HK-2 (cell line): Measurements from ENCODE around the gene CDK6.

Experiments
- DNase-seq: peaks from one replicate; pipeline ENCODE4 v3.0.0-alpha.2; 2018; ENCODE audit not compliant: unreplicated experiment

CDK6 gene

DNA sequence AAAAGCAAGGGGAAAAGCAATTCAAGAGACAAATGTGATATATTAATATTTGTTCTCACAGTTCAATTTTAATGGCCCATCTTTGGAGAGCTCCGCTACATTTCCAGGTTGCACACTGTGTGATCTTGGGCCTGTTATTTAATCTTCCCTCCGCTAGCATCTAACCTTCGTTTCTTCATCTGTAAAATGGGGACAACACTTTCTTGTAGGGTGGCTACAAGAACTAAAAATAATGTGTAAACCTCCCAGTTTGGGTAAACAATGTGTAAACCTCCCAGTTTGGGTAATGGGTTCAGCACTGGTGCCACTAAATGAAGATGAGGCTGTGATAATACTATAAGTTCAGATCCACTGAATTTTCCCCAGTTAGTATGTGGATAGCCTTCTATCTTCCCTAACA is 99.5 kb downstream of the CDK6 start:
- no peak for DNase-seq

DNA sequence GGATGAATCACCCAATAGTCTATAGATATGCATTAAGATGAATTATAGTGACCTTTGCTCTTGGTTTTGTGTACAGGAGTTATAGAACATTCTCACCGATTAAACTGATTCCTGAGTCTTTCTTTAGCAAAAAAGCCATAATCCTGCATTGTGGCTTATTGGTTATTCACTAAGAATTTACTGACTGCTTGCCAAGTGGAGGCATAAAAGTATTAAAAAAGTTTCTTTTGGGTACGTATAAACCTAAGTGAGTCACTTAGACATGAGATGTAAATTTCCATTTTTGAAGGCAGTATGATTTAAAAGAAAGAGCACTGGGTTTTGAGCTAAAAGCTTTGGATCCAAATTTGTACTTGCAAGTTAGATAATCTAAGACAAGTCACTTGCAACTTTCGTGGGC is 100.7 kb downstream of the CDK6 start:
- no peak for DNase-seq

DNA sequence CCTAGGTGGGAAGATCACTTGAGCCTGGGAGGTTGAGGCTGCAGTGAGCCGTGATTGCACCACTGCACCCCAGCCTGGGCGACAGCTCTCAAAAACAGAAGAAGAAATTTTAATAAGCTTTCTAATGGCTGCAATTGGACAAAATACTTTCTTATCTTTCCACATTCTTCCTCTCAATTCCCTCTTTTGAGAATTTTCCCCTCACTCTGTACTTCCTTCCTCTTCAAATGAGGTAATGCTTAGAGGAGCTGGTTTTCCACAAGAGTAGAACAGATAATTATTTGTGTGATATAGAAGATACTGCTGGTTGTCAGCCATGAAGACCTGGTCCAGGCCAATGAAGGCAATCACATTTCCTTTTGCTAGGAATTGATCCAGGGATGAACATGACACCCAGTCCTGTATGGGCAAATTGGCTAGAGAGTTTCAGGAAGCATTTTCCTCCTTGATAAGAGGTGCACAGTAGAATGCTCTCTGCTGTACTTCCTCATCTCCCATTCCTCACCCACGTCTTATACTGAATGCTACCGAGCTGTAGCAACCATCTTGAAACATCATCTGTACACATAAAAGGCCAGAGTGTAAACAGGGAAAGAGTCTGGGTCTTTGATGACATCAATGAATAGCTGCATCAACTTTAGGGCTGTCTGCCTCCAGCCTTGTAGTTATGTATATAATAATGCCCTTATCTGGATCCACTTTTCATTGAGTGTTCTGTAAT is 103.9 kb downstream of the CDK6 start:
- DNase-seq, result no peak

- no peak for DNase-seq
Observed at GRCh38 chr7:92731335-92732063, 104.9 kb downstream of the CDK6 start.

DNA sequence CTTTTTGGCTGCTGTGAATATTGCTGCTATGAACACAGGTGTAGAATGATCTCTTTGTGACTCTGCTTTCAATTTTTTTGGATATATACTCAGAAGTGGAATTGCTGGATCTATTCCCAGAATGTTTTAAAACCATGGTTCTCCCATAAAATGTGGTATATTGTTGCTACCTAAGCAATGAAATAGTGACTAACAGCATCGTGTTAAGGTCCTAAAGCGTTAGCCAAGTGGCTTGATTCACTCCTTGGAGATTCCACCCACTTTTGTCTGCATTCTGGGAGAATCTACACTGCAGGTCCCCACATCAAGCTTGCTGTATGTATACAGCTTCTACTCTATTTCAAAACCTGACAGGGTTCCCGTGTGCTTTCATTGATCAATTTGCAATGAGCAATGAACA is 105.6 kb downstream of the CDK6 start:
- no peak for DNase-seq

GRCh38 chr7:92729751-92730150 is 106.6 kb downstream of the CDK6 start:
- DNase-seq, result no peak

GRCh38 chr7:92729172-92729571 is 107.2 kb downstream of the CDK6 start:
- no peak for DNase-seq

DNA sequence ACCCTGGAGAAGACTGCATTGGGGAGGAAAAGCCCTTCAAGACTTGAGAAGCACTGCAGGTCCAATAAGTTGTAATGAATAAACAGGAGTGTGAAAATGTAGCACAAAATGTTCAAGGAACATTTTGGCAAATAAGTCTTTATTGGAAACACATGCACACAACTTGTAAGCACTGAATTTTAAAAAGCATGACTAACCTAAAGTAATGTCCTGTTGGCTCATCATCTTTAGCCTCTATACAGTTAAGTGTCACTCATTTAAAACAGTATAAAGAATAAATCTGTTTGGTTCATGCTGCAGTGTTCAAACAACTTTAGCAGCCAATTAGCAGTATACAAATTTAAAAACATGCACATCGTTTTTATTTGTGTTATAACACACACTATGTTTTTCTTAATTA is 108.6 kb downstream of the CDK6 start:
- DNase-seq, result no peak

DNA sequence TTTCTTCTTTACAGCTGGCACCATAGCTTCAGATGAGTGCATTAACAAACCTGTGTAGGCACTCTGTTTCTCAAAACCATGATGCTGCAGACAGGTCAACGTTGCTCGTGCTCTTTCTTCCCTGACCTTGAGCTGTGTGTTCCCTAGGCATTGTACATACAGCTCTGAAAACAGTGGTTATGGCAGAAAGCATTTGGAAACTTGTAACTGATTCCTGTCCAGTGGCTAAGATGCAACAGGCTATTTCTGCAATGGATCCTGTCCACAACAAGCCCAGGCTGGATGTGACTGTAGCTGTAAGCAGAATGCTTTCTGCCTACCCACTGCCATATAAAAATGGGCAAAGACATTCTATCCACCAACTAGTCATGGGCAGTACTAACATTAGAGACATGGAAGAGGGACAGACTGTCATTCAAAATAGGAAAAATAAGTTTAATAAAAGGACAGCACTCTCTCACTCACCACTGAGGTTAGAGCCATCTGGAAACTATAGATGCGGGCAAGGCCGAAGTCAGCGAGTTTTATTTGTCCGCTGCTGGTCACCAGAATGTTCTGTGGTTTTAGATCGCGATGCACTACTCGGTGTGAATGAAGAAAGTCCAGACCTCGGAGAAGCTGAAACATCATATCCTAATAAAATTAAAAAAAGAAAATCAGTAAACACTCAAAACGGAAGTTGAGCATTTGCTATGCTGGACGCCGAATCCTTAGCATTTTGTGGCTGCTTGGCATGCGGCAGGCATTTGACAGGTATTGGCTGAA is 111.0 kb downstream of the CDK6 start:
- DNase-seq, result no peak

GRCh38 chr7:92723943-92724342 is 112.4 kb downstream of the CDK6 start:
- DNase-seq, result no peak

DNA sequence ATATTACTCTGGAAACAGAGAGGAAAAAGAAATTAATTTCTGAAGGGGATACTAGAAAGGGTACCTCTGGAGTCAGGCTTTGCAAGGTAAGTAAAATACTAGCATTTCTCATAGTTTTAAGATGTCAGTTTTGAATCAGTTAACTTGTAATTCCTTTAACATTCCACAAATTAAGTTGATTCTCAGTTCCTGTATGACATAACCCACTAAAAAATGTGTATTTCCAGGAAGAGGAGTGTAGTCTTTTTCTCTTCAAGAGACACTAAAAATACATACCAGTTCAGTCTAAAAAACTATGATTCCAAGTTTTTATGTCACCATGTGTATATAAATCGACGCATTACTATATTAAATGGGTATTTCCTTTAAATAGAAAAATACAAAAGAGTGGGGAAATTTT is 113.2 kb downstream of the CDK6 start:
- no peak for DNase-seq

- DNase-seq, result no peak
Observed at GRCh38 chr7:92722541-92722940, 113.8 kb downstream of the CDK6 start.

- no peak for DNase-seq
Observed at GRCh38 chr7:92720604-92721350, 115.6 kb downstream of the CDK6 start.

GRCh38 chr7:92717993-92718716 is 118.2 kb downstream of the CDK6 start:
- DNase-seq, result no peak

GRCh38 chr7:92717623-92717992 is 118.8 kb downstream of the CDK6 start:
- no peak for DNase-seq

- no peak for DNase-seq
Observed at GRCh38 chr7:92716825-92717580, 119.4 kb downstream of the CDK6 start.

DNA sequence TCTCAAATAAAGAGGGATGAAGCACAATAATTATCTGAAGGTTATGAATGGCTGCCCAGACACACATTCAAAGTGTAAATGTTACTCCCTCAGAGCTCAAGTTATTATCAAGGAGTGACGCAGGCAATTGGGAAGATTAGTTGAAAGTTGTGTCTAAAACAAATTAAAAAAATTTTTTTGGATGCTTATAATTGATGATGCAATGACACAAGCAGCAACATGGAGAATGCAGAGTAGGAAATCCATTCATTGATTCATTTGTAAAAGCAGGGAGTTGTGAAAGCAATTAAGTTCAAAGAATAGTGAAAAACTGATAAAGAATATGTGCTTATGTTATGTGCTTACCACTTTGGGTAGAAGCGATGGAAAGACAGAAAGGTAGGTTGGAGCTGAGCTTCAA is 120.4 kb downstream of the CDK6 start:
- no peak for DNase-seq

DNA sequence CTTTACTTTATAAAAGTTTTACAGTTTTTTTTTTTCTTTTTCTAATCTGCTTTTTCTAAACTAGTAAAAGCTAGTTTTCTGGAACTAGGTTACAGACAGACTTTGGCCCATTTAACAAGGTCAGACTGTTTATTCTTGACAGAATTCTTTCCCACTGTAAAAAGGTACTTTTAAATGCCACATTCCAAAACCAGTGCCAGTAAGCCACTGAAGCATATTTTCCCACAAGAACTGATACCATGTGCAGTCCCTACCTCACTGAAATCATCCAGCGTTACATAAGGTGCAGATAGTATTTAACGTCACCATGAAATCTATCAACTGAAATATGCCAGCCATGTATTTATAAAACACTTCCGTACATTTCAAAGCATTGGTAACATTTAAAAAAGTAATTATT is 121.6 kb downstream of the CDK6 start:
- DNase-seq, result no peak

DNA sequence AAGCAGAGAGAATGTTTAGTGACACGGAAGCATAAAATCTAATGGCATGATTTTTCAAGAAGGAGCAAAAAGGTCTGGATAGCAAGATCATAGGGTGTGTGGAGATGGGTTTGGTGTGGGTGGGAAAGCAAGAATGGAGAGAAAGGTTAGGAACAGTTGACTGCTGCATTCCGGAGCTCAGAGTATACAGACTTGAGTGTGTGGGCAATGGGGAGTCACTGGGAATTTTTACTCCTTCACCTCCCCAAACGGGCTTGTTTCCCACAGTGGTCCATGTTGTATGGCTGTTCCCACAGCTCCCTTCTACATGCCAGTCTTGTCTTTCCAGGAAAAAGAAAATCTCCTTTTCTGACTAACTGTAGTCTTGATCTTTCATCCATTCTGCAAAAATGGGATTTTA is 122.1 kb downstream of the CDK6 start:
- DNase-seq, result no peak

GRCh38 chr7:92709912-92710311 is 126.5 kb downstream of the CDK6 start:
- no peak for DNase-seq

GRCh38 chr7:92709150-92709549 is 127.2 kb downstream of the CDK6 start:
- DNase-seq, result no peak
